OCI-LY1 (cell line): ENCODE measurements around the gene MED15.
"Not testable (repeated sequence)": the region's sequence is repeated elsewhere in the genome, so short reads cannot be mapped to it uniquely, and the experiment has no call there.

Source experiments
- CTCF ChIP-seq: fragments of 200-600 bp; sonication (generic), shearing (Covaris generic); IDR thresholded peaks from 2 replicates; pipeline ENCODE4 v1.5.1; 2017; ENCODE audit warnings: mild to moderate bottlenecking, antibody characterized with exemption, low read length, moderate library complexity, mixed read lengths
- EZH2 ChIP-seq: fragments of 200-600 bp; sonication (generic), shearing (Covaris generic); IDR thresholded peaks from 2 replicates; pipeline ENCODE4 v1.8.0; 2017; ENCODE audit warnings: borderline replicate concordance, mixed run types, mild to moderate bottlenecking, antibody characterized with exemption, low read length, moderate library complexity, mixed read lengths

- not testable (repeated sequence) for TF ChIP-seq CTCF, EZH2
These were observed 87.1 kb downstream of the MED15 start for GRCh38 chr22:20594486-20594885.
